GM12891 (cell line): Measurements from ENCODE around the gene HDAC9.

Experiments
- PAX5 ChIP-seq: IDR thresholded peaks from 2 replicates; pipeline ENCODE4 v1.6.1; 2011; ENCODE audit warnings: low read length, moderate library complexity, mild to moderate bottlenecking; ENCODE audit not compliant: insufficient read depth, severe bottlenecking
- POLR2A ChIP-seq: IDR thresholded peaks from 2 replicates; pipeline ENCODE4 v1.6.1; 2011; ENCODE audit warnings: low read depth, low read length, control low read depth
- POLR2AphosphoS5 ChIP-seq: IDR thresholded peaks from 2 replicates; pipeline ENCODE4 v1.6.1; 2011; ENCODE audit warnings: low read depth, low read length, control low read depth

- TF ChIP-seq POLR2A (no peak), POLR2AphosphoS5 (no peak), PAX5 (no peak)
Measured at GRCh38 chr7:18778594-18778993, 283.0 kb downstream of the HDAC9 start.
